Measurements from ENCODE around the gene SEC23IP. TPM values are rescaled to one million over a fixed set of nuclear protein-coding genes. Genes with fewer than 3 reads are reported as not detected.

The SEC23IP gene
- total and polyA plus RNA-seq, 2 donors (not counting 3 experiments of a cell fraction or from before 2014, with no cell fraction given), result 30.9 to 83.1 TPM

DNA sequence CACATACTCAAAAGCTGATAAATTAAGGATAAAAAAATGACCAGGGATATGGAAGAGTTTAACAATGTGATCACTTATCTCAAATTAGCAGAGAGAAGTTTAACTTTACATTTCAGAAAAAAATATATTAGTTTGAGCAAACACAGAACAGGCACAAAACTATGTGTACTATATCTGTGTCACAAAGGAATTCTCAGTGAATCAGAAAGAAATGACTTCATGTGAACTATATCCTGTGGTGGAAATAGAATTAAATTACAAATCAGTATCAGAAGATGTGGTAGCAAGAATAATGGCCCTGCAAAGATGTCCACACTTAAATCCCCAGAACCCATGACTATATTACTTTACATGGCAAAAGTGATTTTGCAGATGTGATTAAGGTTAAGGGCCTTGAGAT is 70.3 kb downstream of the SEC23IP start:
- no peak for FAIRE-seq
- POLR2A ChIA-PET, result no interaction called here

More for the DNA sequence above, 70.3 kb downstream of the SEC23IP start:
- no peak overlapping the region for H3K4me3 ChIP-seq (replicated peaks in 1 of 3; ENCODE audit: insufficient read depth in 1 of 3, low read depth in 1 of 3, low read length in 3 of 3)
- dilution Hi-C loops (cut with MboI; ENCODE audit: extremely low pct_ligation_motif_present, low sequenced_read_pairs) (no loop called here), intact Hi-C loops (cut with micrococcal nuclease) (no loop called here)
- TF ChIP-seq JUN (IDR thresholded peaks at IDR 0.05; ENCODE audit: borderline replicate concordance, insufficient read depth, insufficient read length, low read depth) (no peak), MYC (IDR thresholded peaks at IDR 0.05; ENCODE audit: low read depth, low read length) (no peak), POLR2A (IDR thresholded peaks at IDR 0.05; ENCODE audit: low read depth, low read length) (no peak), FOS (IDR thresholded peaks at IDR 0.05; ENCODE audit: borderline replicate concordance, insufficient read depth, low read length) (no peak), MAX (IDR thresholded peaks at IDR 0.05; ENCODE audit: insufficient read depth, insufficient read length) (no peak), EZH2 (IDR thresholded peaks at IDR 0.05; ENCODE audit: borderline replicate concordance, low read depth, low read length, severe bottlenecking) (no peak), GATA2 (IDR thresholded peaks at IDR 0.05; ENCODE audit: insufficient read depth, insufficient read length, low read depth, low read length) (no peak), POLR2AphosphoS5 (IDR thresholded peaks at IDR 0.05; ENCODE audit: insufficient read depth, low read depth, low read length) (no peak)
- TF ChIP-seq, protein P1, sequence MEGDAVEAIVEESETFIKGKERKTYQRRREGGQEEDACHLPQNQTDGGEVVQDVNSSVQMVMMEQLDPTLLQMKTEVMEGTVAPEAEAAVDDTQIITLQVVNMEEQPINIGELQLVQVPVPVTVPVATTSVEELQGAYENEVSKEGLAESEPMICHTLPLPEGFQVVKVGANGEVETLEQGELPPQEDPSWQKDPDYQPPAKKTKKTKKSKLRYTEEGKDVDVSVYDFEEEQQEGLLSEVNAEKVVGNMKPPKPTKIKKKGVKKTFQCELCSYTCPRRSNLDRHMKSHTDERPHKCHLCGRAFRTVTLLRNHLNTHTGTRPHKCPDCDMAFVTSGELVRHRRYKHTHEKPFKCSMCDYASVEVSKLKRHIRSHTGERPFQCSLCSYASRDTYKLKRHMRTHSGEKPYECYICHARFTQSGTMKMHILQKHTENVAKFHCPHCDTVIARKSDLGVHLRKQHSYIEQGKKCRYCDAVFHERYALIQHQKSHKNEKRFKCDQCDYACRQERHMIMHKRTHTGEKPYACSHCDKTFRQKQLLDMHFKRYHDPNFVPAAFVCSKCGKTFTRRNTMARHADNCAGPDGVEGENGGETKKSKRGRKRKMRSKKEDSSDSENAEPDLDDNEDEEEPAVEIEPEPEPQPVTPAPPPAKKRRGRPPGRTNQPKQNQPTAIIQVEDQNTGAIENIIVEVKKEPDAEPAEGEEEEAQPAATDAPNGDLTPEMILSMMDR (IDR thresholded peaks at IDR 0.05; ENCODE audit: extremely low read depth in 1 of 2, insufficient read depth in 1 of 2, low read depth in 1 of 2, low read length in 2 of 2), result no peak
- H3K9me3 ChIP-seq (replicated peaks; ENCODE audit: control insufficient read depth, insufficient read depth, low read length), result no peaks in the 10 kb centered on the region
- H3K27ac ChIP-seq (ENCODE audit: insufficient read depth, low read depth, low read length), result no peak overlapping the region
- H3K9ac ChIP-seq (replicated peaks; ENCODE audit: extremely low read depth, insufficient read depth, low read length), result no peak overlapping the region
- no peak overlapping the region for H3K4me2 ChIP-seq (ENCODE audit: insufficient read depth, low read length)
- no peaks in the 10 kb centered on the region for H3K79me2 ChIP-seq (ENCODE audit: control insufficient read depth, insufficient read depth, low read length)
- CTCF ChIA-PET, result no interaction called here
- no peak for DNase-seq (ENCODE audit: low read depth, low spot score)
- H3K36me3 ChIP-seq (ENCODE audit: control insufficient read depth in 2 of 2, extremely low read depth in 1 of 2, insufficient read depth in 2 of 2, low read length in 2 of 2), result no peaks in the 10 kb centered on the region
- no TSS peak for BruUV-seq (replicated peaks)
- no peak overlapping the region for H2AFZ ChIP-seq (ENCODE audit: low read depth, low read length)
- H3K9me1 ChIP-seq (replicated peaks; ENCODE audit: control insufficient read depth, extremely low read depth, insufficient read depth, low read length), result no peaks in the 10 kb centered on the region
- no peaks in the 10 kb centered on the region for H3K4me1 ChIP-seq (ENCODE audit: control insufficient read depth, extremely low read depth, insufficient read depth, low read length)
- H4K20me1 ChIP-seq (replicated peaks; ENCODE audit: control insufficient read depth, extremely low read depth, insufficient read depth, low read length), result no peaks in the 10 kb centered on the region
- no peaks in the 10 kb centered on the region for H3K27me3 ChIP-seq (ENCODE audit: control insufficient read depth in 2 of 2, insufficient read depth in 2 of 2, low read length in 2 of 2)

All from endothelial cell of umbilical vein (primary cell).